ENCODE data around the gene GSTM3.

- TF ChIP-seq CTCF (IDR thresholded peaks at IDR 0.05) = no peak
- TF ChIP-seq POLR2A (IDR thresholded peaks at IDR 0.05) = no peak
- no peak for TF ChIP-seq POLR2AphosphoS5 (IDR thresholded peaks at IDR 0.05)
Measured at GRCh38 chr1:109750241-109750882, 9.5 kb upstream of the GSTM3 start.
